ENCODE data around the gene ICAM1. TPM values are rescaled to one million over a fixed set of nuclear protein-coding genes. Genes with fewer than 3 reads are reported as not detected.

The ICAM1 gene
- total and polyA plus RNA-seq, 2 of the 8 experiments (the other 6 are each of a cell fraction or from before 2014, with no cell fraction given) = 4.0 to 9.4 TPM

DNA sequence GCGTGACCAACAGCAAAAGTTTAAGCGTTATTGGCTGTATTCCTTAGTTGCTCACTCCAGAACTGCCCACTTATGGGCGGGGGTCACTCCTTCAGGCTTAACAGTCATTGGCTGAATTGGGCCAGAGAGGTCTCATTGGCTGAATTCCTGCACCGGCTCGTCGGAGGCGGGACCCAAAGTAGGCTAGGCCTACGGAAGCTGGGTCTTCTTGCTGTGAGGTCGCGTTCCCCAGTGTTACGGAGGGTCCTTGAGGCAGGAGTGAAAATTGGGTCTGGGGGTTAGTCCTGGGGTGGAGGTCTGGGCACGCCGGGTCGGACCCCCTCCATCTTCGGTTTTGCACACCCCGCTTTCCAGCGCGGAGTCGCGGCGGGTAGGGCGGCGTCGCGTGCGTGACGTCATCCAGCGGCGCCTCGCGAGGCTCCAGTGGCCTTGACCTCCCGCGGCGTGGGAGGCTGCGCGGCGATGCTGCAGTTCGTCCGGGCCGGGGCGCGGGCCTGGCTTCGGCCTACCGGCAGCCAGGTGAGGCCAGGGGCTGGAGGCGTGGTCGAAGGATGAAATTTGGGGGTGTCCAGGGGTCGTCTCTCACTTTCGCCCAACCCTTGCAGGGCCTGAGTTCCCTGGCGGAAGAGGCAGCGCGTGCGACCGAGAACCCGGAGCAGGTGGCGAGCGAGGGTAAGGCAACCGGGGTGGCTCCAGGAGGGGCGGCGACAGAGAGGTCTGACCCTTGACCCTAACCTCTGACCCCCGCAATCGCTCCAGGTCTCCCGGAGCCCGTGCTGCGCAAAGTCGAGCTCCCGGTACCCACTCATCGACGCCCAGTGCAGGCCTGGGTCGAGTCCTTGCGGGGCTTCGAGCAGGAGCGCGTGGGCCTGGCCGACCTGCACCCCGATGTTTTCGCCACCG, 18.9 kb upstream of the ICAM1 start, which contains the start of gene MRPL4:
Gene MRPL4, plus strand, starts transcription at position 423 of the 903 bp plus-strand sequence. Its CDS starts 40 bp downstream, at position 463.
- POLR2A ChIA-PET (ENCODE audit: partially characterized antibody) = interaction anchor here (1.0 to 3.8 kb wide), 12 partner anchors 8 to 164 kb away, joined by 3 to 14 read pairs (median 3); partner anchors contain the start of genes DNMT1, ICAM5 and S1PR2
- no peak for TF ChIP-seq ZNF274 (IDR thresholded peaks at IDR 0.05; ENCODE audit: borderline replicate concordance, extremely low read depth, low read length)
- TF ChIP-seq TEAD4 (IDR thresholded peaks at IDR 0.05; ENCODE audit: low read depth, low read length) = 0 out of 2 replicates have a peak, but pooled peaks have one; percentile 3
- no peak for TF ChIP-seq MAFK (IDR thresholded peaks at IDR 0.05; ENCODE audit: low read depth, low read length)
- TF ChIP-seq SRF (IDR thresholded peaks at IDR 0.05; ENCODE audit: low read depth, low read length) = peak; percentile 83
- TF ChIP-seq NRF1 (IDR thresholded peaks at IDR 0.05; ENCODE audit: low read depth, low read length) = no peak
- no peak for TF ChIP-seq POU5F1 (IDR thresholded peaks at IDR 0.05; ENCODE audit: low read depth, low read length)
- 0 out of 2 replicates have a peak, but pooled peaks have one; percentile 5 for TF ChIP-seq SP4 (IDR thresholded peaks at IDR 0.05; ENCODE audit: low read length)
- no peak for TF ChIP-seq GTF2F1 (IDR thresholded peaks at IDR 0.05; ENCODE audit: borderline replicate concordance, low read depth, low read length)
- TF ChIP-seq CTBP2 (IDR thresholded peaks at IDR 0.05; ENCODE audit: borderline replicate concordance, insufficient read depth, insufficient read length, low read length) = no peak
- TF ChIP-seq YY1 (IDR thresholded peaks at IDR 0.05; ENCODE audit: low read depth, low read length) = no peak
- no peak for TF ChIP-seq RXRA (IDR thresholded peaks at IDR 0.05; ENCODE audit: insufficient read depth, low read depth, low read length)

More for the DNA sequence above, 18.9 kb upstream of the ICAM1 start, which contains the start of gene MRPL4:
- Histone ChIP-seq H4K91ac (replicated peaks; ENCODE audit: insufficient read length, low read length) (peak within 1 kb of the TSS; percentile 94), H2BK120ac (replicated peaks; ENCODE audit: low read depth, low read length) (peak within 1 kb of the TSS; percentile 61), H4K20me1 (replicated peaks in 1 of 2; ENCODE audit: control insufficient read depth in 1 of 2, insufficient read depth in 2 of 2, low read length in 2 of 2) (peaks cover 0 to 4% of the 10 kb centered on the region in 2 experiments), H3K56ac (replicated peaks; ENCODE audit: insufficient read length, low read depth, low read length) (peak within 1 kb of the TSS; percentile 97), H3K4me1 (replicated peaks in 1 of 4; ENCODE audit: control insufficient read depth in 3 of 4, insufficient read depth in 4 of 4, low read length in 3 of 4) (peaks cover 0 to 4% (median 1%) of the 10 kb centered on the region in 4 experiments; a peak in 1 of 7 replicates), H2BK5ac (ENCODE audit: low read depth, low read length) (peak within 1 kb of the TSS; percentile 94; the same call in 1 of the 2 replicates), H3K36me3 (ENCODE audit: control insufficient read depth in 2 of 4, insufficient read depth in 4 of 4, low read length in 3 of 4) (peaks cover 2 to 10% (median 9%) of the 10 kb centered on the region in 4 experiments; a peak in 4 of 8 replicates), H2AK5ac (ENCODE audit: low read depth, low read length) (no peak within 1 kb of the TSS), H3K4me3 (ENCODE audit: extremely low read depth in 1 of 4, insufficient read depth in 2 of 4, low read depth in 3 of 4, low read length in 4 of 4) (peak within 1 kb of the TSS; percentile 74 to 100 (median 91)), H2BK12ac (ENCODE audit: low read depth, low read length) (no peak within 1 kb of the TSS), H4K5ac (ENCODE audit: insufficient read length, low read depth, low read length) (peak within 1 kb of the TSS; percentile 98), H4K8ac (ENCODE audit: extremely low read depth, insufficient read depth, low read length) (peak within 1 kb of the TSS; percentile 100), H3K79me1 (ENCODE audit: low read depth, low read length) (peaks cover 5% of the 10 kb centered on the region; the same call in 1 of the 2 replicates), H3K23me2 (ENCODE audit: low read depth, low read length) (peaks cover 5% of the 10 kb centered on the region), H3K23ac (ENCODE audit: insufficient read length) (peak within 1 kb of the TSS; percentile 3), H3K9me3 (ENCODE audit: insufficient read depth in 2 of 2, low read depth in 1 of 2, low read length in 1 of 2) (no peaks in the 10 kb centered on the region), H3K9ac (replicated peaks in 1 of 4; ENCODE audit: extremely low read depth in 1 of 4, low read depth in 3 of 4, low read length in 3 of 4) (peak within 1 kb of the TSS; percentile 83 to 93 (median 88)), H3K14ac (ENCODE audit: insufficient read length) (no peak within 1 kb of the TSS), H3K27ac (ENCODE audit: low read depth, low read length) (peak within 1 kb of the TSS; percentile 90), H3K4ac (replicated peaks; ENCODE audit: insufficient read length, low read depth, low read length) (peak within 1 kb of the TSS; percentile 4), H2BK15ac (ENCODE audit: low read length) (peak within 1 kb of the TSS; percentile 83; the same call in 1 of the 2 replicates), H3K18ac (ENCODE audit: extremely low read depth, low read length) (peak within 1 kb of the TSS; percentile 99), H3K79me2 (ENCODE audit: control insufficient read depth in 1 of 2, insufficient read depth in 2 of 2, low read length in 2 of 2) (peaks cover 0 to 9% of the 10 kb centered on the region in 2 experiments; a peak in 2 of 4 replicates), H2BK20ac (ENCODE audit: low read length) (no peak within 1 kb of the TSS), H3K4me2 (ENCODE audit: insufficient read depth in 1 of 2, low read depth in 2 of 2, low read length in 2 of 2) (peak within 1 kb of the TSS; percentile 95 to 99), H2AFZ (ENCODE audit: low read length) (peak within 1 kb of the TSS; percentile 98), H3K27me3 (replicated peaks in 1 of 4; ENCODE audit: control insufficient read depth in 3 of 4, extremely low read depth in 1 of 4, insufficient read depth in 3 of 4, low read length in 3 of 4) (no peaks in the 10 kb centered on the region)
- CTCF ChIA-PET (ENCODE audit: partially characterized antibody) = interaction anchor here (1.1 to 2.6 kb wide), 3 partner anchors 19 to 57 kb away, joined by 3 to 9 read pairs (median 3); partner anchors contain the start of gene DNMT1
- FAIRE-seq = peak; percentile 92
- WGBS, 2 experiments (ENCODE audit: extremely low coverage in 1 of 2, insufficient coverage in 1 of 2, insufficient read length in 1 of 2, insufficient replicate concordance in 2 of 2, low coverage in 1 of 2, low lambda C conversion rate in 2 of 2, missing lambda C conversion rate in 1 of 2) = 1% methylated on average over 66 of the region's 77 CpGs; no CpG with 5 or more reads in 1 of the 2 experiments
- peak; percentile 85 to 97 for DNase-seq (ENCODE audit: low read depth in 1 of 2, low spot score in 2 of 2)

Measured in H1 (cell line).